ENCODE data around the gene EIF3J.

EIF3J gene

GRCh38 chr15:44595656-44596510 is 58.9 kb downstream of the EIF3J start:
- no peak for DNase-seq

- DNase-seq = no peak
These were observed 59.6 kb downstream of the EIF3J start for GRCh38 chr15:44596511-44597010.

- no peak for DNase-seq
These were observed 61.1 kb downstream of the EIF3J start for GRCh38 chr15:44598066-44598465.

- no peak for DNase-seq
These were observed 61.9 kb downstream of the EIF3J start for GRCh38 chr15:44598892-44599291.

GRCh38 chr15:44603126-44603525 is 66.2 kb downstream of the EIF3J start:
- no peak for DNase-seq

- no peak for DNase-seq
These were observed 69.8 kb downstream of the EIF3J start for GRCh38 chr15:44606740-44607139.
